Body of pancreas (tissue), 4 donors: ENCODE results near the gene AKAP13.

Source experiments
- POLR2A ChIP-seq, 3 donors: fragments of 450-650 bp; IDR thresholded peaks; one replicate each; pipeline ENCODE4 v1.6.1; 2016; ENCODE audit warnings: antibody characterized with exemption in 3 of 3, mild to moderate bottlenecking in 2 of 3
- TF ChIP-seq, protein P1 (sequence below), 7 experiments: fragments of 450-650 bp in 4 of 7; fragments of 200-600 bp in 3 of 7; sonication (generic) in 3 of 7; IDR thresholded peaks; one replicate each; pipeline ENCODE4 v1.5.1; 2016 to 2019; ENCODE audit warnings: antibody characterized with exemption in 7 of 7

DNA sequence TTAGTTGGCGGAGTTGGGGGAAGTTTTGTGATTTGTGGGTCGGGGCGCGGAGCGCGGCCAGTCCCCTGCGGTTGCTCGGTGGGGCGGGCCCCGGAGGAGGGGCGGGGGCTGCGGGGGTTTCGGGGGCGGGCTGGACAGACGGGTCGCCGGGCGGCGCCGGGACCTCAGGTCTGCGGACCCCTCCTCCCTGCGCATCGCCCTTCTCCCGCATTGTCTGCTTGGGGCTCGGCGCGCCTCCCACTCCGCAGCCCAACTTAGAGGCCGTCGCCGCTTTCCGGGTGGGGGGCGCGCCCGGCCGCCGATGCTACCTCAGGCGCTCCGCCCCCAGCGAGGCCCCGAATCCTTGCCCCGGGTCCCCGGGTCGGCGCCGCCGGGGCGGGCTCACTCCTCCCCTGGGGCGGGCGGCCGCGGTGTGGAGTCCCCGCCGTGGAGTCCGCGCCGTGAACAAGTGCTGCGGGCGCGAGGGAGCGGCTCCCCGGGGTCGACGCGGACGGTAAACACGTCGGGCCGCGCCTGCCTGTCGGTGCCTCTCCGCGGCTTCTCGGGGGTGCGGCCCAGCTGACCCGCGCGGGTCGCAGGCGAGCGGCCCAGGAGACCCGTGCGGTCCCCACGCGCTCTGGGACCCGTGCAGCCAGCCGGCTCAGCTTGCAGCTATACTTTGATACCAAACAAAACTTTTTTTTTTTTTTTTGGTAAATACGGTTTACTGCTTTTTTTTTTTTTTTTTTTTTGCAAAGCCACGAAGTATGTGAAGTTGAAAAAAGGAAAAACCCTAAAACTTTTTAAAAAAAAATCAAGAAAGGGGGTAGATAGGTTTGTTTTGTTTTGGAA lies 624 bp downstream of the AKAP13 start:
- TF ChIP-seq POLR2A (IDR thresholded peaks at IDR 0.05): no peak
- TF ChIP-seq, protein P1, sequence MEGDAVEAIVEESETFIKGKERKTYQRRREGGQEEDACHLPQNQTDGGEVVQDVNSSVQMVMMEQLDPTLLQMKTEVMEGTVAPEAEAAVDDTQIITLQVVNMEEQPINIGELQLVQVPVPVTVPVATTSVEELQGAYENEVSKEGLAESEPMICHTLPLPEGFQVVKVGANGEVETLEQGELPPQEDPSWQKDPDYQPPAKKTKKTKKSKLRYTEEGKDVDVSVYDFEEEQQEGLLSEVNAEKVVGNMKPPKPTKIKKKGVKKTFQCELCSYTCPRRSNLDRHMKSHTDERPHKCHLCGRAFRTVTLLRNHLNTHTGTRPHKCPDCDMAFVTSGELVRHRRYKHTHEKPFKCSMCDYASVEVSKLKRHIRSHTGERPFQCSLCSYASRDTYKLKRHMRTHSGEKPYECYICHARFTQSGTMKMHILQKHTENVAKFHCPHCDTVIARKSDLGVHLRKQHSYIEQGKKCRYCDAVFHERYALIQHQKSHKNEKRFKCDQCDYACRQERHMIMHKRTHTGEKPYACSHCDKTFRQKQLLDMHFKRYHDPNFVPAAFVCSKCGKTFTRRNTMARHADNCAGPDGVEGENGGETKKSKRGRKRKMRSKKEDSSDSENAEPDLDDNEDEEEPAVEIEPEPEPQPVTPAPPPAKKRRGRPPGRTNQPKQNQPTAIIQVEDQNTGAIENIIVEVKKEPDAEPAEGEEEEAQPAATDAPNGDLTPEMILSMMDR (IDR thresholded peaks at IDR 0.05): no peak
